Muscle layer of colon (tissue), 2 donors: ENCODE measurements around the gene TSSC4.
"Not testable (repeated sequence)": the region's sequence is repeated elsewhere in the genome, so short reads cannot be mapped to it uniquely, and the experiment has no call there.

ENCODE experiments used
- H3K27ac ChIP-seq: one replicate; pipeline ENCODE4 v1.7.0; 2013; ENCODE audit warnings: low read depth, mild to moderate bottlenecking, low read length, moderate library complexity
- H3K27me3 ChIP-seq, 2 donors: one replicate each; pipeline ENCODE4 v1.7.0; 2013; ENCODE audit warnings: low read length in 2 of 2, mild to moderate bottlenecking in 2 of 2; ENCODE audit not compliant: insufficient read depth in 2 of 2, control insufficient read depth in 1 of 2
- H3K36me3 ChIP-seq: one replicate; pipeline ENCODE4 v1.7.0; 2013; ENCODE audit warnings: mild to moderate bottlenecking, low read length; ENCODE audit not compliant: insufficient read depth
- H3K4me1 ChIP-seq: one replicate; pipeline ENCODE4 v1.7.0; 2013; ENCODE audit warnings: mild to moderate bottlenecking, low read length; ENCODE audit not compliant: insufficient read depth
- H3K4me3 ChIP-seq, 2 donors: one replicate each; pipeline ENCODE4 v1.7.0; 2013; ENCODE audit warnings: low read length in 2 of 2, low read depth in 1 of 2, mild to moderate bottlenecking in 1 of 2, moderate library complexity in 1 of 2
- H3K9ac ChIP-seq: one replicate; pipeline ENCODE4 v1.7.0; 2013; ENCODE audit warnings: low read length
- H3K9me3 ChIP-seq: one replicate; pipeline ENCODE4 v1.7.0; 2013; ENCODE audit warnings: mild to moderate bottlenecking, low read length
- donor health status: abdominal sarcoma.
- donor health status: Adenocarcinoma of cecum.

The TSSC4 gene

DNA sequence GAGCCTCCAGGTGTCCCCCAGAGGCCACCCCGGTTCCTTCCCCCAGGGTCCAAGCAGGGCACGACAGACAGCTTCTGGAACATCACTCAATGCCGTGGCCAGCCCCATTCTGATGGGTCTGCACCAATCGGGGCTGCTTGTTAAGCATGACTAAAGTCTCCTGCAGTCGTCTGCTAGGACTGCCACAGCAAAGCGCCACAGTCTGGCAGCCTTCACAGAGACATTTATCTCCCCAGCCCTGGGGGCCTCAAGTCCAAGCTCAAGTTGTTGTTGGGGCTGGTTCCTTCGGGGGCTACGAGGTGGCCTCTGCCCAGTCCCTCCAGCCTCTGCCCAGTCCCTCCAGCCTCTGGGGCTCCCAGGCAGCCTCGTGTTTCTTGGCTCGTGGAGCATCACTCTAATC, 37.4 kb upstream of the TSSC4 start:
- H3K27ac ChIP-seq: no peak overlapping the region
- no peak overlapping the region for H3K9ac ChIP-seq
- H3K4me3 ChIP-seq: no peak overlapping the region
- peaks cover 10% of the 10 kb centered on the region for H3K4me1 ChIP-seq
- no peaks in the 10 kb centered on the region for H3K36me3 ChIP-seq
- no peaks in the 10 kb centered on the region for H3K9me3 ChIP-seq
- no peaks in the 10 kb centered on the region for H3K27me3 ChIP-seq

DNA sequence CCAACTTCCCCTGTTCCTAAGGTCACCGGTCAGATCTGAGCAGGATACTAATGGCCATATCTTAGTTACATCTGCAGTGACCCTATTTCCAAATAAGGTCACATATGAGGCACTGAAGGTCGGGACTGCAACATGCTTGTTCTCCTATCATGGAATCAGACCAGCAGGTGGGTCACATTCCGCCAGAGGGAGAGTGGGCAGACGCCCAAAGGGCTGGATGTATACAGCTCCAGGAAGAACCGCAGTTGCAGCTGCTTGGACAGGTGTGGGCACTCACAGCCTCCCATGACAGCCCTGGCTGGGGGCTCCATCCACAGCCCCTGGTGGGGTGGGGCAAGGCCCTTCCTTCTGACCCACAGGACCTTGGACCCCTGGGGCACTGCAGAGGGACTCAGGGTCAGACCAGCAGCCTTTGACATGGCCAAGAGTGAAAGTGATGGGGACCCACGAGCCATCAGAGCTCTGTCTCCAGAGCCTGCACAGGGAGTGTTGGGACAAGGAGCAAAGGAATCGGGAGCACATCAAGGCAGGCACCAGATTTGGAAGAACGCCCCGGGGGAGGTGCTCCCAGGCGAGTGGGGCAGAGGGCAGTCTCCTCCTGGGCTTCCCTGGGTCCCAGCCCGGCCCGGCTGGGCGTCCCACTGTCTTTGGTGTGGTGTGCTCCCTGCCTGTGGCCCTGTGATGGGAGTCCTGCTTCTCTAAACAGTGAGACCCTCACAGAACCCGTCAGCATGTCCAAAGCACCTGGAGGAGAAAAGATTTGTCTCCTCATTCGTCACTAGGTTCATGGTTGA, 36.8 kb upstream of the TSSC4 start:
- Histone ChIP-seq H3K27me3 (no peaks in the 10 kb centered on the region), H3K4me1 (peaks cover 10% of the 10 kb centered on the region), H3K36me3 (no peaks in the 10 kb centered on the region), H3K27ac (no peak overlapping the region), H3K4me3 (no peak overlapping the region), H3K9ac (no peak overlapping the region), H3K9me3 (no peaks in the 10 kb centered on the region)

DNA sequence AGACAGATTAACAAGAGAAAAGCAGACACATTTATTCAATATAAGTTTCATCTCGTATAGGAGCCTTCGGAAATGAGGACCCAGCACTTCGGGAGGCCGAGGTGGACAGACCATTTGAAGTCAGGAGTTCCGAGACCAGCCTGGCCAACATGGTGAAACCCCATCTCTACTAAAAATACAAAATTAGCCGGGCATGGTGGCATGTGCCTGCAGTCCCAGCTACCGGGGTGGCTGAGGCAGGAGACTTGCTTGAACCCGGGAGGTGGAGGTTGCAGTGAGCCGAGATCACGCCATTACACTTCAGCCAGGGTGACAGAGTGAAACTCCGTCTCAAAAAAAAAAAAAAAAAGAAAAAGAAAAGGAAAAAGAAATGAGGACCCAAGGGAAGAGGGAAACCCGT, 36.2 kb upstream of the TSSC4 start:
- not testable (repeated sequence) for H3K27me3 ChIP-seq, H3K4me1 ChIP-seq, H3K9me3 ChIP-seq, H3K27ac ChIP-seq, H3K9ac ChIP-seq, H3K4me3 ChIP-seq, H3K36me3 ChIP-seq

DNA sequence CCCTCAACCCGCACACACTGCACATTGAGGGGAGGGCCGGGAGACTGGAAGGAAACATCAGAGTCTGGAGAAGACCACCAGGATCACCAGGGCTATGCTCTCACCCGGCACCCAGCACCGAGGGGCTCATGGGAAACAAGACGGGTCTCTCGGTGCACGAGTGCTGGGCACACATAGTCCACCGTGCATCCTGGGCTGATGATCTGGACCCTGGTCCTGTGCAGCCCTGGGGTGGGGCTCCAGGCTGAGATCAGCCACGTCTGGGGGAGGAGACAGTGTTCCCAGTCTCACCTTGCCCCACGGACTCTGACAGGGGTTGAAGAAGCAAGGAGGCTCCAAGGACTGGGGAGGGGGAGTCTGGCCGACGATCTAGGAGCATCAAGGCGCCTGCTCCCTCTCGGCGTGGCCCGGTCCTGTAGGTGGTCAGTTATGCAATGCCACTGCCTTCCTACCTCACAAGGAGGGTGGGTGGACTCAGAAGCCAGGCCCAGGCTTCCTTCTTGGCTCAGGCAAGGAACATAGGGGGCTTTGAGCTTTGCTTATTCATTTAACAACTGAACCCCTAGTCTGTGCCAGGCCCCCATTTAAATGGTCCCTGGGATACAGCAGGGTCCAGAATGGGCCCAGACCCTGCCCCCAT, 34.9 kb upstream of the TSSC4 start:
- Histone ChIP-seq H3K4me1 (peaks cover 10% of the 10 kb centered on the region), H3K36me3 (no peaks in the 10 kb centered on the region), H3K9ac (no peak overlapping the region), H3K9me3 (no peaks in the 10 kb centered on the region), H3K4me3 (no peak overlapping the region), H3K27me3 (no peaks in the 10 kb centered on the region), H3K27ac (no peak overlapping the region)

DNA sequence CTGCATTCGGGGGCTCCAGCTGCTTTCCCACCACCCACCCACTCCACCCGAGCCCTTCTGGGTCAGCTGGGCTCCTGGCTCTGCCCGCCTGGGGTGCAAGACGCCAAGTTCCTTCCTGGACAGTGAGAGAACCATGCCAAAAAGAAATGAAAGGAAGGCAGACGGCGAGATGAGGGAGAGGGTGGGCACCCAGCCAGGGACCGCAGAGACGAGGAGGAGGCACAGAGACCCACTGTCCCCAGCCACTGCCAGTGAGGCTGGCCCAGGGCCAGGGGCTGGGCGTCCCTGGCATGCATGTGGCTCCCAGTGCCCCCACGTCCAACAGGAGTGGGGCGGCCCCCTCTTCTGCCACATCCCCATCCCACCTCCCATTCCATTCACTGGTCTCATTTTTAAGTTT, 34.3 kb upstream of the TSSC4 start:
- Histone ChIP-seq H3K27me3 (no peaks in the 10 kb centered on the region), H3K27ac (no peak overlapping the region), H3K4me3 (no peak overlapping the region), H3K9ac (no peak overlapping the region), H3K36me3 (no peaks in the 10 kb centered on the region), H3K4me1 (peaks cover 10% of the 10 kb centered on the region), H3K9me3 (no peaks in the 10 kb centered on the region)

DNA sequence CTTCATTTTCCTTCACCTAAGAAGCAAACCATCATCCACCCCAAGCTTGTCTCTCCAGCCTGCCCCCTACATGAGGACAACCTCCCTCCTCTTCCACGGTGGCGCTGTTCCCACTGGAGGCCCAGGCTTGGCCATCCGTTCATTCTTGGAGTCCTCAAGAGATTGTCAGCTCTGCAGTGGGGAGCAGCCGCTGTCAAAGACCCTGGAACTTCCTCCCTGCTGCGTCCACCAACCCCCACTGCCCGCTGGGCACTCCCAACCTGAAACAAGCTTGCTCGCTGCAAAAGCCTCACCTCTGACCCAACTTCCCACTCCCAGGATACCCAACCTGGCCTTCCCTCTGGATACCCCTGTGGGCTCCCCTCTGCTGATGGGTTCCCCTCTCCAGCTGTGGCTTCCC, 33.8 kb upstream of the TSSC4 start:
- Histone ChIP-seq H3K9ac (no peak overlapping the region), H3K27ac (no peak overlapping the region)

DNA sequence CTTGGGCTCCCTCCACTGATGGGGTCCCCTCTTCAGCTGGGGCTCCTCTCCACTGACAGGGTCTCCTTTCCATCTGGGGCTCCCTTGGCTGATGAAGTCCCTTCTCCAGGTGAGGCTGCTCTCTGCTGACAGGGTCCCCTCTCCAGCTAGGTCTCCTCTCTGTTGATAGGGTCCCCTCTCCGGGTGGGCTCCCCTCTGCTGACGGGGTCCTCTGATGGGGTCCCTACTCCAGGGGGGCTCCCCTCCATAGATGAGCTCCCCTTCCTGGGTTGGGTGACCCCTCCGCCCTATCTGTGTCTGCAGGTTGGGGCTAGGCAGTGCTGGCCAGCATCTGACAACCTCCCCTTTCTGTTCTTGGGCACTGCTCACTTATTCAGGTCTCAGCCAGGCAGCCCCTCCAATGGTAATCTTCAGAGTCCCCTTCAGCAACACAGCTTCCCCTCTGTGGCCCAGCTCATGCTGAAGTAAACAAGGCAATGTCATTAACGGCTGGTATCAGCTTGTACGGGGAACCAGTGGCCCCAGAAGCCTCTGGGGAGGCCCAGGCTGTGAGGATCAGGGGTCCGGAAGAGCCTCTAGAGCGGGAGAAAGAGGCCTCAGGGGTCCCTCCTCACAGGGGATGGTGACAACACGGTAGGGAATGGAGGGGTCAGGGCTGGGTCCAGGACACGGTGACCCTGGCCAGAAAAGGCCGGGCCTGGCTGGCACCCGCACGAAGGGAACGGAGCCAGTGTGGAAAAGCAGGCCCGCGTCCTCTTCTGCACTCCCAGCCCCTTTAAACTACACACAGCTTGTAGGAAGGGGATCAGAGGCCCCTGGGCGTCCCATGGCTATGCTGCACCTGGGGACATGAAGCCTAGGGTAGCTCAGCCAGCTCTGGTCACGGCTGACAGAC, 33.0 kb upstream of the TSSC4 start:
- no peak overlapping the region for H3K4me3 ChIP-seq
- no peak overlapping the region for H3K9ac ChIP-seq
- no peaks in the 10 kb centered on the region for H3K27me3 ChIP-seq
- peaks cover 10% of the 10 kb centered on the region for H3K4me1 ChIP-seq
- H3K9me3 ChIP-seq: no peaks in the 10 kb centered on the region
- H3K27ac ChIP-seq: no peak overlapping the region
- H3K36me3 ChIP-seq: no peaks in the 10 kb centered on the region

More for the DNA sequence above, 33.8 kb upstream of the TSSC4 start:
- no peaks in the 10 kb centered on the region for H3K27me3 ChIP-seq
- H3K4me1 ChIP-seq: peaks cover 10% of the 10 kb centered on the region
- no peaks in the 10 kb centered on the region for H3K9me3 ChIP-seq
- H3K4me3 ChIP-seq: no peak overlapping the region
- H3K36me3 ChIP-seq: no peaks in the 10 kb centered on the region

DNA sequence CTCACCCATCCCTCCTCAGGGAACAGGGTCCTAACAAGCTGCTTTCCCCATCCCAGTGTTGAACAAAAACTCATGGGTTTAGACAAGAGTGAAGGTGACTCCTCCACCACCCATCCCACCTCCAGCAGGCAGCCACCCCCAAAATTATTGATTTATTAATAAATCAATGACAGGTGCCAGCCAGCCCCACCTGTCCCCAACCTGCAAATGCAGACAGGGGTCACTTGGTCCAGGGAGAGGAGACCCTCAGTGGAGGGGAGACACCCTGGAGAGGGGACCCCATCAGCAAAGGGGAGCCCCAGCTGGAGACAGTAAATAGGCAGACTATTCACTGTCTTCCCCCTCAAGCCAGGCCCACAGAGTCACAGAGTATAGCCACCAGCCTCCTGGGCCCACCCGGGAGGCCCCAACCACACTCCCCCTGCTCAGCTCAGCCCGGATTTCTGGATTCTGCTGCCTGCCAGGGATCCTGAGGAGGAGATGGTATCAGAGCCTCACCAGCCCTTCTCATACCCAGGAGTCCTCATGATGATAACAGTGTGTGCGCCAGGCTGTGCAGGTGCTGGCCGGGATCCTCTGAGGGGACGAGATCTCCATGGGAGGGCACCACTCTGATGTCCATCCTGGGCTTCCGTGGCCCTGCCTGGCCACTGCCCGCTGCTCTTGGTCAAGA, 32.2 kb upstream of the TSSC4 start:
- H3K9me3 ChIP-seq: no peaks in the 10 kb centered on the region
- H3K27me3 ChIP-seq: no peaks in the 10 kb centered on the region
- H3K27ac ChIP-seq: no peak overlapping the region
- H3K9ac ChIP-seq: no peak overlapping the region
- no peak overlapping the region for H3K4me3 ChIP-seq
- H3K4me1 ChIP-seq: peaks cover 10% of the 10 kb centered on the region
- no peaks in the 10 kb centered on the region for H3K36me3 ChIP-seq

DNA sequence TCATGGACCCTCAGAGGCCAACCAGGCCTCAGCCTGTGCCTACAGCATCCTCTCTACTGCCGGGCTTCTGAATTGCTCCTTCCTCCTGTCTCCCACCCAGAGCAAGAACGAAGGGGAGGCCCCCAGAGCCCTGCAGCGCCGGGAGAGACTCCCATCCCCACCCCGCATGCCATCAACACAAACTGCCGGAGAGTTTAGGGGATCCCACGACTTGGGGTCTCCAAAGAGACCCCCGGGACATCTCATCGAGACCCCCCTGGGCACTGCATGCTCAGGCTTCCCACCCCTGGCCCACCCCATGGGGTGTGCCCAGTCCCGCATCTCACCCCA, 31.7 kb upstream of the TSSC4 start:
- Histone ChIP-seq H3K27ac (no peak overlapping the region), H3K4me1 (peaks cover 10% of the 10 kb centered on the region), H3K36me3 (no peaks in the 10 kb centered on the region), H3K9me3 (no peaks in the 10 kb centered on the region), H3K9ac (no peak overlapping the region), H3K4me3 (no peak overlapping the region), H3K27me3 (no peaks in the 10 kb centered on the region)

DNA sequence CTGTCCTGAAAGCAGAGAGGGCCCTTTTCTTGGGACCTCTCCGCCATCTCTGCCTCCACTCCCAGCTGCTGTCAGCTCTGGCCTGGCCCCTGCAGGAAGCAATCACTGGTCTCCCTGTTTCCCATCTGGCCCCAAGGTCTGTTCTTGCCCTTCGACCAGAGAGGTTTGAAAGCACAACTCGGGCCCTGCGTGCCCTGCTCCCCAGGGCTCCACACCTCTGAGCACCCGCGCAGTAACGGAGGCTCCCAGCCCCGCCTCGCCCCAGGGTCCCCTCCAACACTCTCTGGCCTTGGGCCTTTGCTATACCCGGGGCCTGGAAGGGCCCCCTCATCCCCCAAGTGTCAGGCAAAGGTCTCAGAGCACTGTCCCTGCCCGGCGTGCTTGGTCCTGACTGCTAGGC, 31.2 kb upstream of the TSSC4 start:
- Histone ChIP-seq H3K36me3 (no peaks in the 10 kb centered on the region), H3K27ac (no peak overlapping the region), H3K9me3 (no peaks in the 10 kb centered on the region), H3K27me3 (no peaks in the 10 kb centered on the region), H3K9ac (no peak overlapping the region), H3K4me3 (no peak overlapping the region), H3K4me1 (peaks cover 10% of the 10 kb centered on the region)

DNA sequence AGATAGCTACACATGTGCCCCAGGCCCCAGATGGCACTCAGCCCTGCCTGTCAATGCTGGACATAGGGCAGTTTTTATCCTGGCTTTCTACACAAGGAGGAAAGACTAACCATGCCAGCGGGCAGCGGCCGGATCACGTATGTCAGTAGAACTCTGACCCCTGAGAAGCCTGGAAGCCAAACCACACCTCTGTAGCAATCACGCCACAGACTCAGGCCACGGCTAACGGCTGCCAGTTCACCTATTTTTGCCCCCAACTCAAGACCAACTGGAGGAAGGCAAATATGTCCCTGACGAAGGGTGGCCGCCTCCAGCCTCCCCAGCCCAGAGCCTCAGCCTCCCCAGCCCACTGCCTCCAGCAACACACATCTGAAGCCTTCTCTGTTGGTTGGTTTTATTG, 30.7 kb upstream of the TSSC4 start:
- Histone ChIP-seq H3K36me3 (no peaks in the 10 kb centered on the region), H3K9ac (no peak overlapping the region), H3K4me3 (no peak overlapping the region), H3K27me3 (no peaks in the 10 kb centered on the region), H3K9me3 (no peaks in the 10 kb centered on the region), H3K4me1 (peaks cover 10% of the 10 kb centered on the region), H3K27ac (no peak overlapping the region)
